Mucosa of gallbladder (tissue), 1 donor: ENCODE data around the gene PLCH2. TPM values are rescaled to one million over a fixed set of nuclear protein-coding genes. Genes with fewer than 3 reads are reported as not detected.
"Not testable (repeated sequence)": the region's sequence is repeated elsewhere in the genome, so short reads cannot be mapped to it uniquely, and the experiment has no call there.

Source experiments
- DNase-seq: peaks from one replicate; pipeline ENCODE4 v3.0.0-alpha.2; 2020; ENCODE audit warnings: low spot score
- total RNA-seq: library from RNA; stranded (reverse); gene quantifications from one replicate; pipeline ENCODE4 v1.2.1, GENCODE V29; 2021
- donor health status: DM: no; HTN: no; CAD: no.

Gene PLCH2
- 8.1 TPM for total RNA-seq

- no peak for DNase-seq
These were observed at the start of gene PLCH2 for GRCh38 chr1:2476061-2476999. Gene PLCH2 (plus strand): TSS chr1:2476289. CDS start chr1:2476589, 300 bp downstream.

- DNase-seq, result no peak
These were observed 49.5 kb upstream of the PLCH2 start for GRCh38 chr1:2426540-2426939.

GRCh38 chr1:2427051-2427450, 49.0 kb upstream of the PLCH2 start:
- no peak for DNase-seq

- no peak for DNase-seq
These were observed 48.1 kb upstream of the PLCH2 start for GRCh38 chr1:2427976-2428375.

- DNase-seq, result no peak
These were observed 47.6 kb upstream of the PLCH2 start for GRCh38 chr1:2428490-2428889.

- no peak for DNase-seq
These were observed 46.1 kb upstream of the PLCH2 start for GRCh38 chr1:2429780-2430591.

- DNase-seq, result no peak
These were observed 45.5 kb upstream of the PLCH2 start for GRCh38 chr1:2430592-2430973.

GRCh38 chr1:2431103-2431502, 45.0 kb upstream of the PLCH2 start:
- DNase-seq, result no peak

GRCh38 chr1:2431518-2431917, 44.6 kb upstream of the PLCH2 start:
- DNase-seq, result no peak

- DNase-seq, result no peak
These were observed 43.6 kb upstream of the PLCH2 start for GRCh38 chr1:2432441-2432844.

GRCh38 chr1:2433196-2433595, 42.9 kb upstream of the PLCH2 start:
- no peak for DNase-seq

- no peak for DNase-seq
These were observed 42.0 kb upstream of the PLCH2 start for GRCh38 chr1:2433936-2434655.

- no peak for DNase-seq
These were observed 41.0 kb upstream of the PLCH2 start for GRCh38 chr1:2435091-2435490.

GRCh38 chr1:2435746-2436355, 40.2 kb upstream of the PLCH2 start:
- DNase-seq, result no peak

GRCh38 chr1:2436876-2437275, 39.2 kb upstream of the PLCH2 start:
- no peak for DNase-seq

GRCh38 chr1:2437617-2438016, 38.5 kb upstream of the PLCH2 start:
- DNase-seq, result no peak

- DNase-seq, result no peak
These were observed 38.1 kb upstream of the PLCH2 start for GRCh38 chr1:2438038-2438437.

- no peak for DNase-seq
These were observed 37.4 kb upstream of the PLCH2 start for GRCh38 chr1:2438641-2439040.

GRCh38 chr1:2439369-2439768, 36.7 kb upstream of the PLCH2 start:
- no peak for DNase-seq

GRCh38 chr1:2440346-2440745, 35.7 kb upstream of the PLCH2 start:
- DNase-seq, result not testable (repeated sequence)

GRCh38 chr1:2441746-2442145, 34.3 kb upstream of the PLCH2 start:
- no peak for DNase-seq

GRCh38 chr1:2442661-2443060, 33.4 kb upstream of the PLCH2 start:
- DNase-seq, result no peak
